GM20431 (cell line): Measurements from ENCODE around the gene MIGA1.
"Not testable (repeated sequence)": the region's sequence is repeated elsewhere in the genome, so short reads cannot be mapped to it uniquely, and the experiment has no call there.

Source experiments
- in situ Hi-C: fragments of 300-500 bp; cut with MseI, MboI; formaldehyde crosslinking; loops from one replicate; pipeline ENCODE4 v1.15.0; 2020; ENCODE audit warnings: low sequenced_read_pairs; ENCODE audit not compliant: unreplicated experiment

MIGA1 gene

GRCh38 chr1:77779529-77780281 is at the start of gene MIGA1:
MIGA1 (plus strand) TSS chr1:77779649; CDS start chr1:77783253, 3,604 bp downstream.
- in situ Hi-C loops, result no loop called here

DNA sequence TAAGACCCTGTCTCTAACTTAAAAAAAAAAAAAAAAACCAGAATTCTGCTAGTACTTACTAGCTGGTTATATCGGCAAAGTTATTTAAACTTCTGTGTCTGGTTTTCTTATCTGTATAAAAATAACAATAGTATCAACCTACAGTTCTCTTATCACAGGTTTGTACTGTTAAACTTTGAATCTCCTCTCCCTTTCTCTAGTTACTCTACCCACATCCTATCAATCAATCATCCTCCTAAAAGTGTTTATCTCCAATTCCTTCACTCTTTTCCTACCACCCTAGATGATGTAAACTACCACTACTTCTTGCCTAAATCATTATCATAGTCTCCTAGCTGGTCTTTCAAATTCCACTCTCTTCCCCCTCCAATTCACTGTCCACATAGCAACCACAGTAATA is 47.4 kb upstream of the MIGA1 start:
- in situ Hi-C loops, result no loop called here

DNA sequence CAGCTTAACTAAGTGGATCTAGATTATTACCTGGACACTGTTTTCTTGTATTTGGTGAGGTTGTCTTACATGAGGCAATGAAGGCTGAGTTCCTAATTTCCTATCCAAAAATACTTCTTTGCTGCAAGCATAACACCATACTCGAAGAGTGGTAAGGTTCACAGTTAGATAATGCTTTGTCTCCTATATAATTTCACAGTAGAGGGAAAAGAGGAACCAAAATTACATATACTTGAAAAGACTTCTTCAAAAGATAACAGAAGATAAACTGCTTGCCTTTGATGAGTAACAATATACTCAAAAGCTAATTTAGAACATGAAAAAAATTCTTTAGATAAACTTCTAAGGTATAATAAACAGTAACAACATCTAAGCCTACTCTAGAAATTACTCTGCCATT is 40.2 kb upstream of the MIGA1 start:
- in situ Hi-C loops, result no loop called here

DNA sequence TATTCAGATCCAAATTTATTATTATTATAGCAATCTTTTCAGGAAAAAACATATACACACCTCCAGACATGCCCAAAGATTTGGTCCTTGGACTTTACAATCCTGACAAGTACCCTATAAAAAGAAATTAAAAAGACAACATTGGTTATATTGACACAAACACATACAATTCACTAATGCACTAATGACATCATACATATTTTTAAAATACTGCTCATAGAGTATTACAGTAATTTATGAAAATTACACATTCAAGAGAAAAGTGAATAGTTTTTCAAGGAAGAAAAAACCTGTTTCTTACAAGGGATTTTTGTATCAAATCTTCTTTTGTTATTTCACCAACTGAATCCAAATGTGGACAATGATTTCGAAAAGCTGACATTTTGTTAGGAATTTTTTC is 38.1 kb upstream of the MIGA1 start:
- in situ Hi-C loops, result no loop called here

GRCh38 chr1:77742011-77742555 is 37.4 kb upstream of the MIGA1 start:
- in situ Hi-C loops, result no loop called here

DNA sequence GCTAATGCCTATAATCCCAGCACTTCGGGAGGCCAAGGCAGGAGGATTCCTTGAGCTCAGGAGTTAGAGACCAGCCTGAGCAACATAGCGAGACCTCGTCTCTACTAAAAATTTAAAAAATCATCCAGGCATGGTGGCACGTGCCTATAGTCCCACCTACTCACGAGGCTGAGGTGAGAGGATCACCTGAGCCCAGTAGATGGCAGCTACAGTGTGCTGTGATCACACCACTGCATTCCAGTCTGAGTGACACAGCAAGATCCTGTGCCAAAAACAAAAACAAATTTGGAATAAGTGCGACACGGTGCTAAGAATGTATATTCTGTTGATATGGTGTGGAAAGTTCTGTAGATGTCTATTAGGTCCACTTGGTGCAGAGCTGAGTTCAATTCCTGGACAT is 34.9 kb upstream of the MIGA1 start:
- in situ Hi-C loops, result no loop called here

- in situ Hi-C loops, result not testable (repeated sequence)
Measured at GRCh38 chr1:77749489-77749888, 30.0 kb upstream of the MIGA1 start.

DNA sequence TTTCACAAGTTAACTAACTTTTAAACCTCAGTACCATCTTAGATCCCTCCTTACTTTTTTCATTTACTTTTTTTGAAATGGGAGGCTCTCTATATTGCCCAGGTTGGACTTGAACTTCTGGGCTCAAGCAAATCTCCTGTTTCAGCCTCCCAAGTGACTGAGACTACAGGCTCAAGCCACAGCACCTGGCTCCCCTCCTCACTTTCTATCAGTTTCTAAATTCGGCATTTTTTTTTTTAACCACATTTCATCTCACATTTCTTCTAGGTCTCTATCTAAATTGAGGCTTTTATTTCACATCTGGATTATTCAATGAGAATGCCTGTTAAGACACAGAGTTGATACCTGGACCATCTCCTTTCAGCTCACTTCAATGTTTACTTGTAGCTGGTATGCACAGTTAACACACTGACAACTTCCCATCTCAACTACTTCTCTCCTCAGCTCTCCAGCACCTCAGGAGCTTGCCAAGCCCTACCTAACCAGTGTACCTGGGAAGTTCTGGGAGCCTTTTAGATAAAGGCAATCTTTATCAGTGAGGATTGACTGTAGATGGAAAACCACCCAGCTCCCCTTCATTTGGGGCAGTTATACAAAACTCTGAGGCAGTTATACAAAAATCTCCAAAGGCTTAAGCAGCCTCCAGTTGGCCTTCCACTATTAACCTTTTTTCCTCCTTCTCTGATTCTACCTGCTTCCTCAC is 23.2 kb upstream of the MIGA1 start:
- in situ Hi-C loops, result no loop called here

DNA sequence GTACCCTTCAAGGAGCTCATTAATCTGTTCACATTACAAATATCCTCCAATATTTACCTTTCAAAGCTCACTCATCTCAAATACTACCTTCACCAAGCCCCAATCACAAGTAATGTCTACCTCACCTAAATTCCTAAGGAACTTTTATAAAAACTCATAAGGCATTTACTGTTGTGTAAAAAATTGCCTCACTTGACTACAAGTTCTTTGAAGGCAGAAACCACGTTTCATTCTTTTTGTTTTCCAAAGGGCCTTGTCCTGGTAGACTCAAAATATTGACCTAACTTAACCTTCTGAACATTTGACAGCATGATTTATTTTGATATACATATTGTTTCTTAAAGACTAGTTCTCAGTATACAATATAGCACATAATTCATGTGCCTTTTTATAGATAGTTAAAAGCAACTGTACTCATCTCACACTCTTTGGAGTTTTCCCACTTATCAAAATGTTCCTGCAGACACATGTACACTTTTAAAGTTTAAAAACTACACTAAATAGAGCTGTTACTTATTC is 22.3 kb upstream of the MIGA1 start:
- in situ Hi-C loops, result no loop called here

- in situ Hi-C loops, result no loop called here
Measured at GRCh38 chr1:77757603-77758002, 21.8 kb upstream of the MIGA1 start.

DNA sequence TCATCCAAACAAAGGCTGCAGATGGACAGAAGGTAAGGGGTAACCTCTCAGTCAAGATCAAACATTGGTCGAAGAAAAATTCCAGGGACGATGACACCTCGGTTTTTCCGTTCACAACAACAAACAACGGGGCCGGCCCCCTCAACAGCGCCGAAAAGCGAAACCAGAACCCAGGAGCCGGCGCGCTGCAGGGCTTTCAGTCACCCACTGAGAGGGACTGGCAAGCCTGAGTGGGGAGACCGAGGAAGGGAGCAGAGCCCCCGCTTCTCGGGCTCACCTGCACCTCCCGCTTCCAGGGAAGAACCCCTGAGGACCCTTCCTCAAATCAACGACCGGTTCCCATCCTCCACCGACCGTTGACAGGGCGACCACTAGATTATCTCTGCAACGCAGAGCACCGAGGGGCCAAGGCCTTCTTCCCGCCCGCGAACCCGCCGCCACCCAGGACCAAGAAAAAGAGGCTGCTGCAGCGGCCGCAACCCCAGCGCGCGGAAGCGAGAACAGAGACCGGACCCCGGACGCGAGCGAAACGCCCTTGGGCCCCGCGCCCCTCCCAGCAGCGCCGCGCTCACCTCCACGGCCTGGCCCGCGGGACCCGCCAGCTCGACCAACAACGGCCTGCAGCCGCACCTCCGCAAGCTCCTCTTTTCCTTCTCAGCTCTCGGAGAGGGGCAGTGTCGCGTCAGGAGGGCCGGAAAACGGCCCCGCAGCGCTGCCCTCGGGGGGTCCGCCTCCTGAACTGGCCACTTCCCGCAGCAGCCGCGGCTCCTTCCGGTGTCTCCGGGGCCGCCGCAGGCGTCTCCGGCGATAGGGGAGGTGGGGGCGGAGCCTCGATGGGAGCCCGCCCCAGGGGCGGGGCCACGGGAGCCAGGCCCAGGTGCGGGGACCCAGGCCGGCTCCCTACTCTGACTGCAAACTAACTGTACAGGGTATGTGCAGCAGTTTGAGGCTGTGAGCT is 20.1 kb upstream of the MIGA1 start, which contains the start of gene USP33:
Gene USP33, minus strand, starts transcription at position 782 of the 958 bp plus-strand sequence. CDS start 18,155 bp downstream, outside the sequence.
- in situ Hi-C loops, result no loop called here

DNA sequence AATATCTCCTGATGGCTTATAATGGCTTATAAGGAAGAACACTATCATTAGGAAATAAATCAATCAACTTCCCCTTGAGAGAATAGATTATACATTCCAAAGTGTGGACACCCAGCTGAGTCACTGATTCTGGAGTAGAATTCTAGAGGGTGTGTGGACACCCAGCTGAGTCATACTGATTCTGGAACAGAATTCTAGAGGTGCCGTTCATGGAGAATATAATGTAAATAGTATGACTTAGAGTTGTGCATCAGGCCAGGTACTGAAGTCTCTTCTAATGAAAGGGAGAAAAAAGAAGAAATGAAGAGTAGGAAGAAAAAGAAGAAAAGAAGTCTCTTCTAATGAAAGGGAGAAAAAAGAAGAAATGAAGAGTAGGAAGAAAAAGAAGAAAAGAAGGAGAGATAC is 17.4 kb upstream of the MIGA1 start:
- in situ Hi-C loops, result no loop called here

DNA sequence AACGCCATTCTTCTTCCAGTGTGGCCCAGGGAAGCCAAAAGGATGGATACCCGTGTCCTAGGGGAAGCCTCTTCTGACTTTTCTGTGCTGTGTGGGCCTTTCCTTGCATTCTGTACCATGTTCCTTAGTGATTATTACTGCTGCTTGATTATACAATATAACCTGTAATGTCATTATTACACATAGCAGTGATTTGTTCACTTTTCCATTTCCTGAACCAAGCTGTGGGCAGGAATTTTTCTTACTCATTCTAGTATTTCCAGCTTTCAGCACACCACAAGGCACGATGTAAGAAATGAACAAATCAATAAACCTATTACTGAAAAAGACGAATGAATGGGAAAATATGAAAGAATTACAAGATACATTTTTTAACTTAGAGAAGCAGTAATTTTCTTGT is 11.4 kb upstream of the MIGA1 start:
- in situ Hi-C loops, result no loop called here

GRCh38 chr1:77776007-77776700 is 3.3 kb upstream of the MIGA1 start:
- in situ Hi-C loops, result no loop called here

DNA sequence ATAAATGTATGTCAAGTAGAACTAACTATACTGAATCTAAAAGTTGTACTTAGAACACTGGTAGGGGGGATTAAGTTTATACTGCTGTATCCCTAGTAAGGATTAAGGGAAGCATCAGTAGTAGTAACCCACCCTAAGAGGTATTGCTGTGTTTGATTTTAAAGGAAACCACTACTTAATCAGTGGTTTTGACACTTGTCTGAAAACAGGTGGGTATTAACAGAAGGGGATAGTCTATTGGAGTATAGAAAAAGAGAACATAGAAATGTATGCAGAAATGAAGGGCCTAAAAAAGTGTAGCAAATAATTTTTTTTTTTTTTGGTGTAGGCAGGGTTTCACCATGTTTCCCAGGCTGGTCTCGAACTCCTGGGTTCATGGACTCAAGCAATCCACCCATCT is 2.2 kb downstream of the MIGA1 start:
- in situ Hi-C loops, result no loop called here

DNA sequence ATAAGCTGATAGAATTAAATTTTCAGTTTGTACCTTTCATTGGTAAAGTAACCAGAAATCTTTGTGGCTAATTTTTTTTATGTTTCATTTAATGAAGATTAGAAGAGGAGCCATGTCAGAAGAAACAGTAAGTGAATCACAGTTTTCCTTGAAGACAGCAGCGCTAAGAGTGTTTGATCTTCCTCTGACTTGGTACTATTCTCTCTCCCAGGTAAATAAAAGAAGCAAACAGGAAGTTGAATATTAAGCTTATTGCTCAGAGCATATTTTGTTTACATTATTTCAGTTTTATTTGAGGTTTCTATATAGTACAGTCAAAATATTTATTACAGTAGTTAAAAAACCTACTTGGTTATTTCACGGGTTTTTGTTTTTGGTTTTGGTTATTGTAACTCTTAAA is 3.7 kb downstream of the MIGA1 start:
- in situ Hi-C loops, result no loop called here

DNA sequence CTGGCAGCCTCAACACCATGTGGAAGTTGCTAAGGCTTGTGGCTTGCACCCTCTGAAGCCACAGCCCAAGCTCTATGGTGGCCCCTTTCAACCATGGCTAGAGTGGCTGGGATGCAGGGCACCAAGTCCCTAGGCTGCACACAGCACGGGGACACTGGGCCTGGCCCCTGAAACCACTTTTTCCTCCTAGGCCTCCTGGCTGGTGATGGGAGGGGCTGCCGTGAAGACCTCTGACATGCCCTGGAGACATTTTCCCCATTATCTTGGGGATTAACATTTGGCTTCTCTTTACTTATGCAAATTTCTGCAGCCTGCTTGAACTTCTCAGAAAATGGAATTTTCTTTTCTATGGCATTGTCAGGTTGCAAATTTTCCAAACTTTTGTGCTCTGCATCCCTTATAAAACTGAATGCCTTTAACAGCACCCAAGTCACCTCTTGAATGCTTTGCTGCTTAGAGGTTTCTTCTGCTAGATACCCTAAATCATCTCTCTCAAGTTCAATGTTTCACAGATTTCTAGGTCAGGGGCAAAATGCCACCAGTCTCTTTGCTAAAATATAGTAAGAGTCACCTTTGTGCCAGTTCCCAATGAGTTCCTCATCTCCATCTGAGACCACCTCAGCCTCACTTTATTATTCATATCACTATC is 6.8 kb downstream of the MIGA1 start:
- in situ Hi-C loops, result not testable (repeated sequence)

DNA sequence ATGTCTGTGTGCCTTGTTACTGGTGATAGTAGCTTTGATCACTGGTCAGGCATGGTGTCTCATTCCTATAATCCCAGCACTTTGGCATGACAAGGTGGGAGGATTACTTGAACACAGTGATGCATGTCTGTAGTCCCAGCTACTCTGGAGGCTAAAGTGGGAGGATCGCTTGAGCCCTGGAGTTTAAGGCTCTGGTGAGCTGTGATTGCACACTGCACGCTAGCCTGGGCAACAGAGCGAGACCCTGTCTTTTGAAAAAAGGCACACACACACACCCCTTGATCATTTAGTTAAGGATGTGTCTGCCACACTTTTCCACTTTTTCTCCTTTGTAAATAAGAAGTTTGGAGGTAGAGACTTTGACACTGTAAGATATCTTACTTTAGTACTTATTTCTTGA is 15.1 kb downstream of the MIGA1 start:
- in situ Hi-C loops, result no loop called here
